ENCODE results near the gene CLSTN2. TPM values are rescaled to one million over a fixed set of nuclear protein-coding genes. Genes with fewer than 3 reads are reported as not detected.

Gene CLSTN2
- total and polyA plus RNA-seq, 9 donors: 28.9 to 263 (median 134) TPM

DNA sequence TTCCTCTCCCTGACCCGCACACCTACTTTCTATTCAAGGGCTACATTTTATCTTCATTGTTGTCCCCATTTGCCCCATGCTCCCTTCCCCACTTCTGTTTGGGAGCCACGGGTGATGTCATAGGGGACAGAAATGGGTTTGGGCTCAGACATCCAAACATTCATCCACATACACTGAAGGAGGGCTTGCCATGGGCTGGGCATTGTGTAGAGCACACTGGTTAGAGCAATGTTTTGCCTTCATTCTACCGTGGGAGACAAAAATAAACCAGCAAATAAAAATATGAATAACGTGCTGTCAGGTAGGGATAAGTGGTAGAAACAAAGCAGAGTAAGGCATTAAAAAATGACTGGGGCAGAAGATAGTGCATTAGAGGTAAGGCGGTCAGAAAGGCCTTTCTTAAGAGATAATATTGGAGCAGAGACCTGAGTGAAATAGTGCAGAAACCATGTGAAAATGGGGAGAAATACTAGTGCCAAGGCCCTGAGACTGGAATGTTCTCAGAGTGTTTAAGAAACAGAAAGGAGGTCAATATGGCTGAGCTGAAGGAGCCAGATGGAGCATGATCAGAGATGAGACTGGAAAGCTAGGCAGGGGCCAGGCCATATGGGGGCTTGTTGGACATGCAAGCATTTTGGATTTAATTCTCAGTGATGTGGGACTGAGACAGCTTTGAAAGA, 40.9 kb upstream of the CLSTN2 start:
- DNase-seq: no peak
- WGBS, 3 donors: 38 to 49% (median 43%) methylated on average over 5 of the region's 5 CpGs
- TF ChIP-seq EP300 (IDR thresholded peaks at IDR 0.05) (no peak), POLR2A (IDR thresholded peaks at IDR 0.05) (no peak)
- TF ChIP-seq, protein P1, sequence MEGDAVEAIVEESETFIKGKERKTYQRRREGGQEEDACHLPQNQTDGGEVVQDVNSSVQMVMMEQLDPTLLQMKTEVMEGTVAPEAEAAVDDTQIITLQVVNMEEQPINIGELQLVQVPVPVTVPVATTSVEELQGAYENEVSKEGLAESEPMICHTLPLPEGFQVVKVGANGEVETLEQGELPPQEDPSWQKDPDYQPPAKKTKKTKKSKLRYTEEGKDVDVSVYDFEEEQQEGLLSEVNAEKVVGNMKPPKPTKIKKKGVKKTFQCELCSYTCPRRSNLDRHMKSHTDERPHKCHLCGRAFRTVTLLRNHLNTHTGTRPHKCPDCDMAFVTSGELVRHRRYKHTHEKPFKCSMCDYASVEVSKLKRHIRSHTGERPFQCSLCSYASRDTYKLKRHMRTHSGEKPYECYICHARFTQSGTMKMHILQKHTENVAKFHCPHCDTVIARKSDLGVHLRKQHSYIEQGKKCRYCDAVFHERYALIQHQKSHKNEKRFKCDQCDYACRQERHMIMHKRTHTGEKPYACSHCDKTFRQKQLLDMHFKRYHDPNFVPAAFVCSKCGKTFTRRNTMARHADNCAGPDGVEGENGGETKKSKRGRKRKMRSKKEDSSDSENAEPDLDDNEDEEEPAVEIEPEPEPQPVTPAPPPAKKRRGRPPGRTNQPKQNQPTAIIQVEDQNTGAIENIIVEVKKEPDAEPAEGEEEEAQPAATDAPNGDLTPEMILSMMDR (IDR thresholded peaks at IDR 0.05): no peak
- no peaks in the 10 kb centered on the region for H3K9me3 ChIP-seq
- intact Hi-C loops (cut with DNase I): no loop called here
- no peaks in the 10 kb centered on the region for H3K27me3 ChIP-seq
- no peaks in the 10 kb centered on the region for H3K36me3 ChIP-seq
- peaks cover 18% of the 10 kb centered on the region for H3K4me1 ChIP-seq (ENCODE audit: insufficient read depth)
- H3K4me3 ChIP-seq: no peak overlapping the region
- peak overlapping the region; percentile 60 to 84 for H3K27ac ChIP-seq

DNA sequence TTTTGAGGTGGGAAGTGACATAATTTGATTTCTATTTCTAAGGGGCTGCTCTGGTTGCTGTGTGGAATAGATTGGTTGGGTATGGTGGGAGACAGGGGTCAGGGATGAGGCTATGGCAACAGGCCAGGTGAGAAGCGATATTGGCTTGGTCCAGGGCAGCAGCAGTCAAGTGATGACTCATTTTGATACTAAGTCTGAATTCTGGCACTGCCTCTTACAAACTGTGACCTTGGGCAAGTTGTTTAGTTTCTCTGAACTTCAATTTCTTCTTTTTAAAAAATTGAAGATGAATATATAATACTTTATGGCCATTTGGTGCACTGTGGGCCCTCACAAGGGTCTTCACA, 40.4 kb upstream of the CLSTN2 start:
- 3 to 19% (median 4%) methylated on average over 1 of the region's 1 CpG for WGBS, 3 donors
- TF ChIP-seq, protein P1 (IDR thresholded peaks at IDR 0.05): no peak
- TF ChIP-seq POLR2A (IDR thresholded peaks at IDR 0.05) (no peak), EP300 (IDR thresholded peaks at IDR 0.05) (no peak)
- intact Hi-C loops (cut with DNase I): no loop called here
- Histone ChIP-seq H3K36me3 (no peaks in the 10 kb centered on the region), H3K27me3 (no peaks in the 10 kb centered on the region), H3K4me1 (ENCODE audit: insufficient read depth) (peaks cover 18% of the 10 kb centered on the region), H3K4me3 (no peak overlapping the region), H3K27ac (peak overlapping the region in 1 of 2 donors; percentile 84), H3K9me3 (no peaks in the 10 kb centered on the region)
- peak; percentile 74 to 88 (median 80) for DNase-seq

DNA sequence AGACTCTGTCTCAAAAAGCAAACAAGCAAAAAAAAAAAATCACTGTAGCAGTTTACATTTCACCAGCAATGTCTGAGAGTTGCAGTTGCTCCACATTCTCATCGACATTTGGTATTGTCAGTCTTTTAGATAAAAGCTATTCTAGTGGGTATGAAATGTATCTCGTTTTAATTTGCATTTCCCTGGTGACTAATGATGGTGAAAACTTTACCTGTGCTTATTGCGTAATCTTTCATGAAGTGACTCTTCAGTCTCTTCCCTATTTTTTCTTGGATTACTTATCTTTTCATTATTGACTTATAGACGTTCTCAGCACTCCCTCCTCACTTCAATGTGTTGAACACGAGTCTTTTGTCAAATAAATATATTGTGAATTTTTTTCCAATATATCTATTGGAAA, 37.2 kb upstream of the CLSTN2 start:
- WGBS, 3 donors: 84 to 92% (median 88%) methylated on average over 5 of the region's 5 CpGs
- DNase-seq: no peak
- intact Hi-C loops (cut with DNase I): no loop called here
- H3K36me3 ChIP-seq: no peaks in the 10 kb centered on the region
- TF ChIP-seq, protein P1 (IDR thresholded peaks at IDR 0.05): no peak
- TF ChIP-seq EP300 (IDR thresholded peaks at IDR 0.05) (no peak), POLR2A (IDR thresholded peaks at IDR 0.05) (no peak)
- H3K27ac ChIP-seq: no peak overlapping the region
- H3K4me3 ChIP-seq: no peak overlapping the region
- no peaks in the 10 kb centered on the region for H3K27me3 ChIP-seq
- H3K4me1 ChIP-seq (ENCODE audit: insufficient read depth): peaks cover 11% of the 10 kb centered on the region
- H3K9me3 ChIP-seq: no peaks in the 10 kb centered on the region

DNA sequence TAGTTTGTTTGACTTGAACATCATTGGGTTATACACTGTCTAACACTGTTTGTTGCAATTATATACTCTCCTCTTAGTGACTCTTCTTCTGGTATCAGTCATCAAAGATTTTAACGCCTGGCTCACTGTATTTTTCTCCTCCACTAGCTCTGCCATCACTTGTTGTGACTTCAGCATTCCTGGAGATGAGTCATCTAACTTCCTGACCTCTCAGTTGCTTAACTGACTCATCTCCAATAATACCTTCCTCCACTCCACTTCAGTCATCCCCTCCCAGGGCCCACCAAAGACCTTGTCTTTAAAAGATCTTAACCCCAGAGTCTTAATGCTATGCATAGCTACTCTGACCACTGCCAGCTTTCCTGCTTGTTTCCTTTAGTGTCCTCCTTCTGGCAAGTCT, 28.6 kb upstream of the CLSTN2 start:
- peak in 1 of 5 donors; percentile 25 for DNase-seq
- intact Hi-C loops (cut with DNase I): no loop called here

More for the DNA sequence above, 28.6 kb upstream of the CLSTN2 start:
- peaks cover 8% of the 10 kb centered on the region for H3K4me1 ChIP-seq (ENCODE audit: insufficient read depth)
- WGBS, 3 donors: 14 to 28% (median 24%) methylated on average over 1 of the region's 1 CpG
- no peaks in the 10 kb centered on the region for H3K9me3 ChIP-seq
- H3K27me3 ChIP-seq: no peaks in the 10 kb centered on the region
- H3K36me3 ChIP-seq: no peaks in the 10 kb centered on the region
- TF ChIP-seq POLR2A (IDR thresholded peaks at IDR 0.05) (no peak), EP300 (IDR thresholded peaks at IDR 0.05) (no peak)
- TF ChIP-seq, protein P1 (IDR thresholded peaks at IDR 0.05): no peak
- H3K4me3 ChIP-seq: no peak overlapping the region
- peak overlapping the region in 1 of 2 donors; percentile 47 for H3K27ac ChIP-seq
